ENCODE results near the gene CD83. TPM values are rescaled to one million over a fixed set of nuclear protein-coding genes. Genes with fewer than 3 reads are reported as not detected.

CD83 gene
- total RNA-seq (2022) (0.77 and 1.0 TPM in 2 replicates), Bru-seq, nascent RNA (percentile 30 among the genes with signal in this experiment), BruChase-seq, experiment 1, labeled RNA remaining after a 2-hour chase (percentile 31 among the genes with signal in this experiment), BruChase-seq, experiment 2, labeled RNA remaining after a 6-hour chase (percentile 34 among the genes with signal in this experiment)
- long read RNA-seq, partial matches to known transcripts = 1 of 3 reads
- long read RNA-seq, other reads (novel, unspliced or antisense) = 1 of 3 reads

GRCh38 chr6:14117158-14118090 lies at the start of gene CD83:
CD83 (plus strand) TSS chr6:14117772; CDS start chr6:14117812, 40 bp downstream.
- peaks cover 4% of the 10 kb centered on the region; the same call in 1 of the 2 replicates for H3K4me1 ChIP-seq
- peak within 1 kb of the TSS; percentile 58 for H3K4me3 ChIP-seq (ENCODE audit: low read depth, low read length)
- ChIA-PET POLR2A (no interaction called here), CTCF (no interaction called here)
- Mint-ChIP-seq H3K27me3 (ENCODE audit: insufficient read depth, unreplicated experiment) (peaks cover 15% of the 10 kb centered on the region), H3K4me1 (ENCODE audit: low read depth, unreplicated experiment) (no peaks in the 10 kb centered on the region), H3K27ac (ENCODE audit: unreplicated experiment) (no peak within 1 kb of the TSS), H3K36me3 (ENCODE audit: insufficient read depth, unreplicated experiment) (no peaks in the 10 kb centered on the region), H3K4me3 (ENCODE audit: unreplicated experiment) (peak within 1 kb of the TSS; percentile 81), H3K9me3 (ENCODE audit: unreplicated experiment) (no peaks in the 10 kb centered on the region)
- peak in 1 of 2 experiments; percentile 30 for TF ChIP-seq CTCF (IDR thresholded peaks at IDR 0.05; ENCODE audit: insufficient read depth in 1 of 2, low read depth in 1 of 2, low read length in 1 of 2, severe bottlenecking in 1 of 2, unreplicated experiment in 1 of 2)
- H3K9me3 ChIP-seq = no peaks in the 10 kb centered on the region
- no peaks in the 10 kb centered on the region for H3K36me3 ChIP-seq (ENCODE audit: control insufficient read depth, insufficient read depth, low read length)
- H3K27me3 ChIP-seq (replicated peaks; ENCODE audit: control insufficient read depth, insufficient read depth, low read length) = no peaks in the 10 kb centered on the region
- no TSS peak for BruUV-seq (replicated peaks)
- intact Hi-C loops (cut with micrococcal nuclease; ENCODE audit: unreplicated experiment) = no loop called here
- peak; percentile 50 to 59 for DNase-seq

- H3K9me3 ChIP-seq = no peaks in the 10 kb centered on the region
- POLR2A ChIA-PET = no interaction called here
- H3K27me3 Mint-ChIP-seq (ENCODE audit: insufficient read depth, unreplicated experiment) = no peaks in the 10 kb centered on the region
- no peak for TF ChIP-seq CTCF (IDR thresholded peaks at IDR 0.05; ENCODE audit: insufficient read depth in 1 of 2, low read depth in 1 of 2, low read length in 1 of 2, severe bottlenecking in 1 of 2, unreplicated experiment in 1 of 2)
- H3K4me3 ChIP-seq (ENCODE audit: low read depth, low read length) = no peak overlapping the region
- DNase-seq = no peak
- BruUV-seq (replicated peaks) = no TSS peak
- H3K4me1 Mint-ChIP-seq (ENCODE audit: low read depth, unreplicated experiment) = peaks cover 7% of the 10 kb centered on the region
- no peaks in the 10 kb centered on the region for H3K9me3 Mint-ChIP-seq (ENCODE audit: unreplicated experiment)
- no peaks in the 10 kb centered on the region for H3K36me3 ChIP-seq (ENCODE audit: control insufficient read depth, insufficient read depth, low read length)
- no peaks in the 10 kb centered on the region for H3K27me3 ChIP-seq (replicated peaks; ENCODE audit: control insufficient read depth, insufficient read depth, low read length)
- CTCF ChIA-PET = no interaction called here
- no peaks in the 10 kb centered on the region for H3K36me3 Mint-ChIP-seq (ENCODE audit: insufficient read depth, unreplicated experiment)
- H3K4me3 Mint-ChIP-seq (ENCODE audit: unreplicated experiment) = no peak overlapping the region
- H3K27ac Mint-ChIP-seq (ENCODE audit: unreplicated experiment) = no peak overlapping the region
- intact Hi-C loops (cut with micrococcal nuclease; ENCODE audit: unreplicated experiment) = loop anchor here (10.0 kb wide), 1 partner anchor 443 kb away; no protein-coding TSS in a partner anchor
- H3K4me1 ChIP-seq = no peaks in the 10 kb centered on the region
Observed at GRCh38 chr6:14068133-14068532, 49.4 kb upstream of the CD83 start.

GRCh38 chr6:14068623-14069022 lies 48.9 kb upstream of the CD83 start:
- no peaks in the 10 kb centered on the region for H3K9me3 ChIP-seq
- ChIA-PET CTCF (no interaction called here), POLR2A (no interaction called here)
- Mint-ChIP-seq H3K27ac (ENCODE audit: unreplicated experiment) (no peak overlapping the region), H3K4me3 (ENCODE audit: unreplicated experiment) (no peak overlapping the region), H3K27me3 (ENCODE audit: insufficient read depth, unreplicated experiment) (no peaks in the 10 kb centered on the region), H3K9me3 (ENCODE audit: unreplicated experiment) (no peaks in the 10 kb centered on the region), H3K36me3 (ENCODE audit: insufficient read depth, unreplicated experiment) (no peaks in the 10 kb centered on the region), H3K4me1 (ENCODE audit: low read depth, unreplicated experiment) (peaks cover 7% of the 10 kb centered on the region)
- no peak for DNase-seq
- H3K27me3 ChIP-seq (replicated peaks; ENCODE audit: control insufficient read depth, insufficient read depth, low read length) = no peaks in the 10 kb centered on the region
- TF ChIP-seq CTCF (IDR thresholded peaks at IDR 0.05; ENCODE audit: insufficient read depth in 1 of 2, low read depth in 1 of 2, low read length in 1 of 2, severe bottlenecking in 1 of 2, unreplicated experiment in 1 of 2) = no peak
- no TSS peak for BruUV-seq (replicated peaks)
- H3K36me3 ChIP-seq (ENCODE audit: control insufficient read depth, insufficient read depth, low read length) = no peaks in the 10 kb centered on the region
- intact Hi-C loops (cut with micrococcal nuclease; ENCODE audit: unreplicated experiment) = loop anchor here (10.0 kb wide), 1 partner anchor 444 kb away; no protein-coding TSS in a partner anchor
- no peaks in the 10 kb centered on the region for H3K4me1 ChIP-seq
- H3K4me3 ChIP-seq (ENCODE audit: low read depth, low read length) = no peak overlapping the region

Data from Caco-2 (cell line).